ENCODE results near the gene KRTAP5-11.
"Not testable (repeated sequence)": the region's sequence is repeated elsewhere in the genome, so short reads cannot be mapped to it uniquely, and the experiment has no call there.

The KRTAP5-11 gene

DNA sequence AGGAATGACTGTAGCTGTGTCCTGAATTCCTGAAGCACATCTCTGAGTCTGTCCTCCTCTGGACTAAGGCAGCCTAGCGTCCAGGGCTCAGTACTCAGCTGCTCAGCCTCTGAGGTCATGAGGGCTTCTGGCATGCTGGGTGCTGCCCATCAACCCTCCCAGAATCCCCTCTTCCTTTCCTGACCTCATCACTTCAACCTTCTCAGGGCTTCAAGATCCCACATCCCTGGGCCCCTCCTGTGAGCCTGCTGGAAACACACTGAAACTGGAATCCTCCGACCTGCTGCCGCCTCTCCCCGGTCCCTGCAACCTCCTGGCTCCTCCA lies 44.0 kb downstream of the KRTAP5-11 start:
- TF ChIP-seq, protein P1, sequence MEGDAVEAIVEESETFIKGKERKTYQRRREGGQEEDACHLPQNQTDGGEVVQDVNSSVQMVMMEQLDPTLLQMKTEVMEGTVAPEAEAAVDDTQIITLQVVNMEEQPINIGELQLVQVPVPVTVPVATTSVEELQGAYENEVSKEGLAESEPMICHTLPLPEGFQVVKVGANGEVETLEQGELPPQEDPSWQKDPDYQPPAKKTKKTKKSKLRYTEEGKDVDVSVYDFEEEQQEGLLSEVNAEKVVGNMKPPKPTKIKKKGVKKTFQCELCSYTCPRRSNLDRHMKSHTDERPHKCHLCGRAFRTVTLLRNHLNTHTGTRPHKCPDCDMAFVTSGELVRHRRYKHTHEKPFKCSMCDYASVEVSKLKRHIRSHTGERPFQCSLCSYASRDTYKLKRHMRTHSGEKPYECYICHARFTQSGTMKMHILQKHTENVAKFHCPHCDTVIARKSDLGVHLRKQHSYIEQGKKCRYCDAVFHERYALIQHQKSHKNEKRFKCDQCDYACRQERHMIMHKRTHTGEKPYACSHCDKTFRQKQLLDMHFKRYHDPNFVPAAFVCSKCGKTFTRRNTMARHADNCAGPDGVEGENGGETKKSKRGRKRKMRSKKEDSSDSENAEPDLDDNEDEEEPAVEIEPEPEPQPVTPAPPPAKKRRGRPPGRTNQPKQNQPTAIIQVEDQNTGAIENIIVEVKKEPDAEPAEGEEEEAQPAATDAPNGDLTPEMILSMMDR (IDR thresholded peaks at IDR 0.05; ENCODE audit: borderline replicate concordance, insufficient read depth, low read depth, low read length) = no peak

GRCh38 chr11:71537977-71538665 lies 44.6 kb downstream of the KRTAP5-11 start, which contains the start of gene KRTAP5-8:
KRTAP5-8 (plus strand) TSS chr11:71538025; CDS start chr11:71538056, 31 bp downstream.
- not testable (repeated sequence) for H3K4me3 ChIP-seq (ENCODE audit: low read depth, low read length)

More for the DNA sequence above, 44.0 kb downstream of the KRTAP5-11 start:
- H3K4me3 ChIP-seq (ENCODE audit: low read depth, low read length) = no peak overlapping the region

GRCh38 chr11:71537537-71537936 lies 45.1 kb downstream of the KRTAP5-11 start:
- TF ChIP-seq, protein P1 (IDR thresholded peaks at IDR 0.05; ENCODE audit: borderline replicate concordance, insufficient read depth, low read depth, low read length) = no peak
- no peak overlapping the region for H3K4me3 ChIP-seq (ENCODE audit: low read depth, low read length)

DNA sequence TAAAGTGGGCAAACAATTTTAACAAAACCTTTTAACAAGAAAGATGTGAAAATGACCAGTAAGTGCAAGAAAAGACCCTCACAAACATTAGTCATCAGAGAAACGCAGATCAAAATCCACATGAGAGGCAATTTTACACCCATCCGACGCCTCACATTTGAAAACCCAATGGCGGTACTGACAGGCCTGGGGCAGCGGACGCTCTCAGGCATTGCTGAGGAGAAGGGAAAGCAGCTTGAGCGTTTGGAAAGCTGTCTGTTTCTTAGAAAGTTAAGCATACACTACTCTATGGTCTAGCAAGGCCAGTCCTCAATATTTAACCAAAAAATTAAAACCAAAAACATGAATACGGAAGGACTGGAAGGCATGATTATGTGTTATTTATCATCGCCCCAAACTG lies 46.9 kb downstream of the KRTAP5-11 start:
- TF ChIP-seq, protein P1 (IDR thresholded peaks at IDR 0.05; ENCODE audit: borderline replicate concordance, insufficient read depth, low read depth, low read length) = no peak
- H3K4me3 ChIP-seq (ENCODE audit: low read depth, low read length) = no peak overlapping the region

GRCh38 chr11:71534711-71535608 lies 47.7 kb downstream of the KRTAP5-11 start:
- H3K4me3 ChIP-seq (ENCODE audit: low read depth, low read length) = not testable (repeated sequence)

- H3K4me3 ChIP-seq (ENCODE audit: low read depth, low read length) = no peak overlapping the region
- TF ChIP-seq, protein P1 (IDR thresholded peaks at IDR 0.05; ENCODE audit: borderline replicate concordance, insufficient read depth, low read depth, low read length) = no peak
These were observed 50.6 kb downstream of the KRTAP5-11 start for GRCh38 chr11:71532036-71532610.

Measured in GM12875 (cell line).